Activated T-helper 1 cell treated with anti-CD3 and anti-CD28 coated beads, Interleukin-12 subunit alpha, Interleukin-12 subunit beta, Interleukin-2, Interleukin-4 antibody, amounts not matched to agents 30 ng/mL and 10 ng/mL and 1 ng/mL, durations not matched to agents 14 hours and 24 hours and 36 hours (primary cell): ENCODE data around the gene MAEA. TPM values are rescaled to one million over a fixed set of nuclear protein-coding genes. Genes with fewer than 3 reads are reported as not detected.

Experiments
- DNase-seq: peaks from one replicate; pipeline ENCODE4 v3.0.0; 2021; ENCODE audit warnings: low spot score
- H3K27ac Mint-ChIP-seq: one replicate; pipeline ENCODE4 v1.8.0; 2021; ENCODE audit warnings: mild to moderate bottlenecking, mixed read lengths
- H3K27me3 Mint-ChIP-seq: one replicate; pipeline ENCODE4 v1.8.0; 2022; ENCODE audit warnings: mild to moderate bottlenecking, moderate library complexity, mixed read lengths; ENCODE audit not compliant: insufficient read depth
- H3K36me3 Mint-ChIP-seq: one replicate; pipeline ENCODE4 v1.8.0; 2021; ENCODE audit warnings: low read depth, mixed read lengths
- H3K4me1 Mint-ChIP-seq: one replicate; pipeline ENCODE4 v1.8.0; 2021; ENCODE audit warnings: low read depth, mixed read lengths
- H3K4me3 Mint-ChIP-seq: one replicate; pipeline ENCODE4 v1.8.0; 2021; ENCODE audit warnings: mild to moderate bottlenecking, moderate library complexity, mixed read lengths
- H3K9me3 Mint-ChIP-seq: one replicate; pipeline ENCODE4 v1.8.0; 2021; ENCODE audit warnings: mixed read lengths
- intact Hi-C: fragments of 100-400 bp; cut with micrococcal nuclease; formaldehyde crosslinking; loops from one replicate; pipeline ENCODE4 v1.15.1; 2024
- total RNA-seq: library from RNA; stranded (reverse); gene quantifications from 2 replicates; pipeline ENCODE4 v1.2.3, GENCODE V29; 2022

Gene MAEA
- total RNA-seq, 1 donor from 2014 or later: 67.1 TPM

GRCh38 chr4:1373892-1374705 is 84.4 kb downstream of the MAEA start:
- H3K4me1 Mint-ChIP-seq: no peaks in the 10 kb centered on the region
- H3K4me3 Mint-ChIP-seq: no peak overlapping the region
- no peak for DNase-seq
- no peaks in the 10 kb centered on the region for H3K27me3 Mint-ChIP-seq
- intact Hi-C loops: no loop called here
- no peaks in the 10 kb centered on the region for H3K9me3 Mint-ChIP-seq
- H3K27ac Mint-ChIP-seq: no peak overlapping the region
- peaks cover 2% of the 10 kb centered on the region for H3K36me3 Mint-ChIP-seq

- Mint-ChIP-seq H3K27me3 (no peaks in the 10 kb centered on the region), H3K36me3 (peaks cover 2% of the 10 kb centered on the region), H3K4me3 (no peak overlapping the region), H3K9me3 (no peaks in the 10 kb centered on the region), H3K27ac (no peak overlapping the region), H3K4me1 (no peaks in the 10 kb centered on the region)
- no peak for DNase-seq
- intact Hi-C loops: no loop called here
These were observed 85.0 kb downstream of the MAEA start for GRCh38 chr4:1374706-1375045.

- H3K4me1 Mint-ChIP-seq: no peaks in the 10 kb centered on the region
- peaks cover 2% of the 10 kb centered on the region for H3K36me3 Mint-ChIP-seq
- no peak for DNase-seq
- H3K27ac Mint-ChIP-seq: no peak overlapping the region
- no peak overlapping the region for H3K4me3 Mint-ChIP-seq
- no peaks in the 10 kb centered on the region for H3K9me3 Mint-ChIP-seq
- intact Hi-C loops: no loop called here
- H3K27me3 Mint-ChIP-seq: no peaks in the 10 kb centered on the region
These were observed 85.5 kb downstream of the MAEA start for GRCh38 chr4:1375051-1375721.

DNA sequence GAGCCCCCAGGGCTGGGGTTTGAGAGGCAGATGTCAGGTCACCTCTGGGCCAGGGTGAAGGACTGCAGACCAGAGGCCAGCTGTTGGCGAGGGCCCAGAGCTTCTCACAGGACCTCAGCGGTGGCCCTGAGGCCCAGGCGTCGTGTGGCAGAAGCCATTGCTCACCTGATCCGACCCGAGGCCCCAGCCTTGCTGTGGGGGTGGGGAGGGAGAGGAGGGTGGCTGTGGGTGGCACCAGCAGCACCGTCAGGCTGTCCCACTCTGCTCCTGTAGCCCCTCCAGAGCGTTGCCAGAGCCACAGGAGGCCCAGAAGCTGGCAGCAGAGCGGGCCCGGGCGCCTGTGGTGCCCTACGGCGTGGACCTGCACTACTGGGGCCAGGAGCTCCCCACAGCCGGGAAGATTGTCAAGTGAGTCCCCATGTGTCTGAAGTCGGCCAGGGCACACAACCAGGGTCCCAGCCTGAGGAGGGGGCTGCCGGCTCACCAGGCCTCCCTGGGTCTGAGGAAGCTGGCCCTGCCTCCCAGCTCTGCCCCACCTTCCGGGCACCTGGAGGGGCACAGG is 86.2 kb downstream of the MAEA start:
- no peaks in the 10 kb centered on the region for H3K27me3 Mint-ChIP-seq
- H3K36me3 Mint-ChIP-seq: peaks cover 2% of the 10 kb centered on the region
- intact Hi-C loops: no loop called here
- H3K27ac Mint-ChIP-seq: no peak overlapping the region
- H3K4me3 Mint-ChIP-seq: no peak overlapping the region
- no peaks in the 10 kb centered on the region for H3K4me1 Mint-ChIP-seq
- no peak for DNase-seq
- no peaks in the 10 kb centered on the region for H3K9me3 Mint-ChIP-seq

DNA sequence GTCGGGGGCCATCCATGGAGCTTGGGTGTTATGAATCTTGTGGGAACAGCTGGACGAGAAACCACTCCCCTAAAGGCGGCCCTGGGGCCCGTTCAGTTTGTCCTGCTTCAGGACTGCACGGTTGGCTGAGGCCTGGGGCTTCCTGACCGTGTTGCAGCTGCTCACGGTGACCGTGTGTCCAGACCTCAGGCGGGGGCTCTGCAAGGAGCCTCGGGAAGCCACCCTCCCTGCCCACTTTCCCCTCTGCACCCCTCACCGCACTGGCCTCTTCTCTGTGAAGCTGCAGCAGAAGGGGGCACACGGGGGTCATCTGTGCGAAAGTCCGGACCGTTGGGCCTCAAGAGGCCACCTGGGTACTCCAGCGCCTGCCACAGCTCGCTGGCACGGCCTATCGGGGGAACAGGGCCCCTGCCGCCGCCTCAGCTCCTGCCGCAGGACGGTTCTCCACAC is 86.7 kb downstream of the MAEA start:
- intact Hi-C loops: no loop called here
- no peak overlapping the region for H3K27ac Mint-ChIP-seq
- H3K4me1 Mint-ChIP-seq: no peaks in the 10 kb centered on the region
- H3K9me3 Mint-ChIP-seq: no peaks in the 10 kb centered on the region
- H3K4me3 Mint-ChIP-seq: no peak overlapping the region
- no peaks in the 10 kb centered on the region for H3K27me3 Mint-ChIP-seq
- H3K36me3 Mint-ChIP-seq: peaks cover 2% of the 10 kb centered on the region
- no peak for DNase-seq

DNA sequence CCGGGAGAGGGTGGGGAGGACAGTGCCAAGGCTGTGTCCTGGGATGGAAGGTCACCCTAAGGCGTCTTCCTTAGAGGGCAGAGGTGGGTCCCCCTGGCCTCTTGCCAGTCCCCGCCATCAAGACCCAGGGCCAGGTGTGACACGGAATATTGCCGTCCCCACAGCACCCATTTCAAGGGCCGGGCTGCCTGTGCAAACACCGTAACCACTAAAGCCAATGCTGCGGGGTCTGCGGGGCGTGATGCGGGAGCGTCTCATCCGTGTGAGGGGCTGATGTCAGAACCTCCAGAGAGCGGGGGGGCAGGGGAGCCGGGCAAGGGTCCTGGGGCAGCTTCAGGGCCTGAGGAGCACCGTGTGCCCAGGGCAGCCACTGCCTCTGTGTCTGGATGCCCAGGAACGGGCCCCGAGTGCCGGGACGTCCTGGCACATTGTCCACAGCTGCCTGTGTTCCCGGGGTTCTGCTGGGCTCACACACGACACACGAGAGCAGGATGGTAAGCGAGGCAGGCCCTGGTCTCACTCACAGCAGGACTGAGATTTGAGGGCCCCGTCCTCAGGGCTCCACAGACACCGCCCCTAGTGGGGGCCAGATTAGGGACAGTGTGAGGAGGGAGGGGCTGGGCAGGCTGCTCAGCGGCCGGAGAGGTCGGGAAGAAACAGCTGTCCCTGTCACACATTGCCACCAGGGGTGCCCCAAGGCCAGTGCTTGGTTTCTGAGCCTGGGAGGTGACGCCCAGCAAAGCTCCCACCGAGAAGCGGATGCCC is 87.3 kb downstream of the MAEA start:
- Mint-ChIP-seq H3K27ac (no peak overlapping the region), H3K27me3 (no peaks in the 10 kb centered on the region), H3K4me1 (no peaks in the 10 kb centered on the region), H3K4me3 (no peak overlapping the region), H3K9me3 (no peaks in the 10 kb centered on the region), H3K36me3 (peaks cover 2% of the 10 kb centered on the region)
- no peak for DNase-seq
- intact Hi-C loops: no loop called here

- no peak for DNase-seq
- no peak overlapping the region for H3K27ac Mint-ChIP-seq
- no peaks in the 10 kb centered on the region for H3K27me3 Mint-ChIP-seq
- intact Hi-C loops: no loop called here
- no peaks in the 10 kb centered on the region for H3K4me1 Mint-ChIP-seq
- H3K9me3 Mint-ChIP-seq: no peaks in the 10 kb centered on the region
- H3K36me3 Mint-ChIP-seq: no peaks in the 10 kb centered on the region
- no peak overlapping the region for H3K4me3 Mint-ChIP-seq
These were observed 88.0 kb downstream of the MAEA start for GRCh38 chr4:1377606-1378261.

- Mint-ChIP-seq H3K36me3 (no peaks in the 10 kb centered on the region), H3K9me3 (no peaks in the 10 kb centered on the region), H3K4me3 (no peak overlapping the region), H3K27me3 (no peaks in the 10 kb centered on the region), H3K27ac (no peak overlapping the region), H3K4me1 (no peaks in the 10 kb centered on the region)
- no peak for DNase-seq
- intact Hi-C loops: no loop called here
These were observed 89.0 kb downstream of the MAEA start for GRCh38 chr4:1378559-1379231.

DNA sequence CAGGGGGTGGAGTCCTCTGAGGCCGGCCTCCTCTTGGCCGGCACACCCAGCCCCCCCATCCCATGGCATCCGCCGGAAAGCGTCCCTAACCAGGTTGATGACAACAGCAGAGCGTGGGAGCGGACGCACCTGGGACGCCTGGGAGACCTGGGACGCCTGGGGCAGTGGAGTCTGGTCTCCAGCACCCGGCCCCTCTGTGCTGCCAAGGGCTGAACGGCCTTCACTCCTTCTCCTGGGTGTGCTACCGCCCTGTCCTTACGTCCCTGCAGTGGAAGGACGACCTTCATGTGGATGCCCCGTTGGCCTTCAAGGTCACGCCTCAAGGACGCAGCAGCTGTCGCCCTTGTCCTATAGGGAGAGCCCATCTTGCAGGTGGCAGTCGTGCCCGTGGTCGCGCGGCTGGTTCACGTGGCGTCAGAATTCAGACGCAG is 89.7 kb downstream of the MAEA start:
- no peaks in the 10 kb centered on the region for H3K9me3 Mint-ChIP-seq
- H3K36me3 Mint-ChIP-seq: no peaks in the 10 kb centered on the region
- no peaks in the 10 kb centered on the region for H3K4me1 Mint-ChIP-seq
- H3K4me3 Mint-ChIP-seq: no peak overlapping the region
- no peak overlapping the region for H3K27ac Mint-ChIP-seq
- H3K27me3 Mint-ChIP-seq: no peaks in the 10 kb centered on the region
- no peak for DNase-seq
- intact Hi-C loops: no loop called here

DNA sequence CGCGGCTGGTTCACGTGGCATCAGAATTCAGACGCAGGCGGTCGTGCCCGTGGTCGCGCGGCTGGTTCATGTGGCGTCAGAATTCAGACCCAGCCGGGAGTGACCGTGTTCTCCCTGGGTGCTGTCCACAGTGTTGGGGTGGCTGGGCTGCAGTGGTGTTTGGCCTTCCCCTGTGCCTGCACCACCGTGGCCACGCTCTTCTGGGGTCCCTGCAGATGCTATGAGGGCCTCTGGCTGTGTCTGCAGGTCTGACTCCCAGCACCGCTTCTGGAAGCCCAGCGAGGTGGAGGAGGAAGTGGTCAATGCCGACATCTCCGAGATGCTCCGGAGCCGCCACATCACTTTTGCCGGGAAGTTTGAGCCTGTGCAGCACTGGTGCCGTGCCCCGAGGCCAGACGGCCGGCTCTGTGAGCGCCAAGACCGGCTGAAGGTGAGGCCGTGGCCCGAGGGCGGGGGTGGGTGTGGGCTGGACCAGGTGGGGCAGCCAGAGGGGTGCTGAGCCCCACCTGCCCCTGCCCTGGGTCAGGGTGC is 90.2 kb downstream of the MAEA start:
- Mint-ChIP-seq H3K4me3 (no peak overlapping the region), H3K4me1 (no peaks in the 10 kb centered on the region), H3K27ac (no peak overlapping the region), H3K27me3 (no peaks in the 10 kb centered on the region), H3K9me3 (no peaks in the 10 kb centered on the region), H3K36me3 (no peaks in the 10 kb centered on the region)
- intact Hi-C loops: no loop called here
- DNase-seq: no peak

GRCh38 chr4:1380368-1381151 is 90.9 kb downstream of the MAEA start:
- Mint-ChIP-seq H3K27ac (no peak overlapping the region), H3K9me3 (no peaks in the 10 kb centered on the region), H3K4me3 (no peak overlapping the region), H3K36me3 (no peaks in the 10 kb centered on the region), H3K27me3 (no peaks in the 10 kb centered on the region), H3K4me1 (no peaks in the 10 kb centered on the region)
- no peak for DNase-seq
- intact Hi-C loops: no loop called here
